ENCODE measurements around the gene SOX21.
A peak's percentile ranks its signal among the peaks of the same experiment; 100 is the strongest.

Gene SOX21

GRCh38 chr13:94674609-94675348 lies 37.6 kb downstream of the SOX21 start:
- DNase-seq, result peak in 1 of 4 experiments; percentile 15

DNA sequence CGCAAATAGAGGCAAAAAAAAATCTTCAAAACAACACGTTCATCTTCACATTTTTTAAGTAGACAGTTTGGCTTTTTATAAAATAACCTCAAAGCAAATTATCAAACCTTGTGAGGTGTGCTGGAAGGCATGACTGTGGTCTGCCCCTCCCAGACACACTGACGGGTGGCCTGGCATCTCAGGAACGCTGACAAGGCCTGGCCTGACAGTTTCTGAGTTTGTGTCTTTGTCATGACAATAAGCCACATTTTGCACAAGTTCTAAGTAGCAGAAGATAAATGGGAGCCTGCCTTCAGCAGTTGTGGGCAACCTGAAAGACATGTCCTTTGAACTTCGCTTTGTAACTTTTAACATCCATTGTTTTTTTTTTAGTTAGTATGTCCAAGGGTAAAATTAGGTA lies 38.5 kb downstream of the SOX21 start:
- no peak for DNase-seq

DNA sequence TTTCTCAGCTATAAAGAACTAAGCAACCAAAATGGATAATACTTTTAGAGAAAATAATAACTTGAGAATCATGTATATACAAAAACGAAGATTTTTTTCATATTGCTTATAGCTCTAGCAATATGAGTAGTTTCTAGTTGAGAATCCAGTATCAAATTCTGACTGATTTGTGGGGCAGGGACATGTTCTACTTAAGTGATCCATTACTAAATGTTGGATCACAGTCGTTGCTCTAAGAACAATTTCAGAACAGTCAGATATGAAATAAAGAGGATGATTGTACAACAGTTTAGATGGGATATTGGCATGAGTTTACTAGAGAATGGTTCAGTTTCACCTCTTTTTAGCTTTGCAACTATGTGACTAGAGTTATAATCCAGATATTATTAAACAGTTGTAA lies 39.9 kb downstream of the SOX21 start:
- DNase-seq, result no peak

GRCh38 chr13:94667190-94667589 lies 45.2 kb downstream of the SOX21 start:
- no peak for DNase-seq

DNA sequence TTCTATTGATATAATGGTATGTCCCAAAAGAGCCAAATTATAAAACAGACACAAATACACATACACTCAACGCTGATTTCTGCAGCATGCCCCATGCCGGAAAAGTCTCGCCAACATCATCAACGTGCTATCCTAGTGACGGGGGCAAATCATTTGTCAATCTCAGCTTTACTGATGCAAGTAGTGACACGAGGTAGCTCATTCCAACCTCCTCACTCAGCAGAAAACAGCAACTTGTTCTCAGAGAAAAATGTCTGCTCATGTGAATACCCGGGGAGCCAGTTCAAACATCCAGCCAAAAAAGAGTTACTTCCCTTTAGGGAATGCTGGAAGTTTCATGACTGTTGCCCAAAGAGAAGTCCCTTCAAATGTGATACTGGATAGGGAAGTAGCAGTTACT lies 46.3 kb downstream of the SOX21 start:
- DNase-seq, result no peak

DNA sequence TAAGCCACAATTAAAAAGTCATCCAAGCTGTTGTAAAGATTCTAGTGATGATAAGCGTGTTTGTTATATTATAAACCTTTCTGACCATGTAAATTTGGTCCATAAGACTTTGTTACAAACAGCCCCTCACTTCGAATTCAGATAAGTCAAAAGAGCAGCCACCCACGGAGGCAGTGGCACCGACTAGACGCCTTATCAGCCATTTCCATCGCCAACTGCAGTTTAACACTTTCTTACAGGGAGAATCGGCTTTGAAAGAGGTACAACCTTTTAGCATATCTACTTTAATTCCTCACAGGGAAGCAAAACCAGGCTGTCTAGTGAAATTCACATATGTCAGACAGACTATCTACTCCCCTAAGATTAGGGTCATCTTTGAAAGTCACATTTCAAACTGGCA lies 47.5 kb downstream of the SOX21 start:
- DNase-seq, result no peak

DNA sequence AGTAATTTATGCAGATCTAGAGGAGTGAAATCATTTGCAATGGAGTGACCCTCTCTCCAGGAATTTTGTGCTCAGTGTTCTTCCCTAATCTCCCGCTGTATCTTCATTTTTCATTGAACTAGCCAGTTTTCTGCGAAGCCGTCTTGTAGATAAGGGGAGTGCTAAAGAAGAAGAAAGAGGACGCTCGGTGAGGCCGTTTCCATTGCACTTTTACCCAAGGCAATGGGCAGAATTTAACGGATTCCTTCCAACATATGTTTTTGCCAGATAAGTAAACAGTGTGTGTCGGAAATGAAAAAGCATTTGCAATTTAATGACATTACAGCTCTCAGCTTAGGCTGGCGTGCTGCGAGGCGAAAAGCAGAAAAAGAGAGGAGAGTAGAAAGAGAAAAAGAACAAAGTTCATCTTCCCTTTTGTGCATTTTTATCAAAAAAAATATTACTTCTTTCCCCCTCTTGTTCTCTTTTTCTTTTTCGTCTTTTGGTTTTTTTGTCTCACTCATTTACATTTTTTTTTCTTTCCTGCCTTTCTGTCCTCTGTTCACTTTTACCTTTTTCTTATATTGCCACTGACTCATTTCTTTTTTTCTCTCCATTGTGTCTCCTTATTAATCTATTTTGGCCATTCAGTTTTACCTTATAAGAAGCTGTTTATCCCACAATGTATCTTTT lies 49.9 kb downstream of the SOX21 start:
- DNase-seq, result no peak

GRCh38 chr13:94661406-94661805 lies 50.9 kb downstream of the SOX21 start:
- no peak for DNase-seq

DNA sequence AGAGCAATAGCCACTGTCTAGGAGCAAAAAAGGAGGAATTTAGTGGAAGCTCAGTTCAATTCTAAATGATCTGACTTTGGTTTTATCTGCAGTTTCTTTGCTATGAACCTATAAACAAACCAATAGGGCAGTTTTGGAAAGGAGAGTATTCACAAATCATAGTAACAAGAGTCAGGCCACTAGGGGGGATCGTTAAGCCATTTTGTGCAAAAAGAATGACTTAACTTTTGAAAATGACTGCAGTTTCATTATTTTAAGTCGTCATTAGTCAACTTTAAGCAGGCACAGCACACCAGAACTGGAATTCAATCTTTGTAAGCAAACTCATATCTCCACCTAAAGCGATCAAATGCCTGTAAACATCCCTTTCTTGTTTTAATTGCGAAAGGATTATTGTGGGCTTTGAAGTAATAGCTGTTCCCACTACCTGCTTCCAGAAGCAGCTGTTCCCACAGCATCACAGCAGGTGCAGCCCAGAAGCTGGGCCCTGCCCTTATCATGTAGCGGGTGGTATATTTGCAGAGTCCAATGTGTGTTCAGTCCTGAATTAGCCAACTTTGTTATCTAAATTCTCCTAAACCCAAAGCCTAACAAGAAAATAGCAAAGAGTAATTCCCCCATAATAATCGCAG lies 51.5 kb downstream of the SOX21 start:
- DNase-seq, result no peak

All from activated CD4-positive, CD25-positive, alpha-beta regulatory T cell (primary cell).